GM18502 (cell line): Measurements from ENCODE around the gene PRPF19.
"Not testable (repeated sequence)": the region's sequence is repeated elsewhere in the genome, so short reads cannot be mapped to it uniquely, and the experiment has no call there.

ENCODE experiments used
- ATAC-seq: cut with Tn5 transposase; IDR thresholded peaks from one replicate; pipeline ENCODE4 v1.9.1; 2021; ENCODE audit warnings: mild to moderate bottlenecking; ENCODE audit not compliant: unreplicated experiment, poor library complexity

The PRPF19 gene

GRCh38 chr11:60910281-60910687 lies 3.9 kb upstream of the PRPF19 start:
- ATAC-seq: peak; percentile 40

- ATAC-seq: not testable (repeated sequence)
These were observed 3.4 kb upstream of the PRPF19 start for GRCh38 chr11:60909680-60910280.

GRCh38 chr11:60908803-60909202 lies 2.4 kb upstream of the PRPF19 start:
- ATAC-seq: no peak

GRCh38 chr11:60905551-60906113 lies 753 bp downstream of the PRPF19 start:
- no peak for ATAC-seq

GRCh38 chr11:60905047-60905446 lies 1.3 kb downstream of the PRPF19 start:
- ATAC-seq: no peak

- ATAC-seq: no peak
These were observed 3.8 kb downstream of the PRPF19 start for GRCh38 chr11:60902625-60903024.

- ATAC-seq: no peak
These were observed 5.5 kb downstream of the PRPF19 start for GRCh38 chr11:60900673-60901404.

- ATAC-seq: no peak
These were observed 6.4 kb downstream of the PRPF19 start for GRCh38 chr11:60899977-60900376.

GRCh38 chr11:60899046-60899936 lies 7.1 kb downstream of the PRPF19 start:
- ATAC-seq: no peak

GRCh38 chr11:60897496-60897895 lies 8.9 kb downstream of the PRPF19 start:
- no peak for ATAC-seq

GRCh38 chr11:60895687-60896086 lies 10.7 kb downstream of the PRPF19 start:
- no peak for ATAC-seq

- ATAC-seq: no peak
These were observed 15.2 kb downstream of the PRPF19 start for GRCh38 chr11:60891103-60891741.

- no peak for ATAC-seq
These were observed 15.7 kb downstream of the PRPF19 start for GRCh38 chr11:60890696-60891095.

GRCh38 chr11:60889869-60890311 lies 16.5 kb downstream of the PRPF19 start:
- ATAC-seq: no peak

GRCh38 chr11:60887556-60887955 lies 18.8 kb downstream of the PRPF19 start:
- ATAC-seq: no peak

- ATAC-seq: no peak
These were observed 25.6 kb downstream of the PRPF19 start for GRCh38 chr11:60880643-60881282.

- no peak for ATAC-seq
These were observed 26.3 kb downstream of the PRPF19 start for GRCh38 chr11:60879971-60880588.

- no peak for ATAC-seq
These were observed 27.3 kb downstream of the PRPF19 start for GRCh38 chr11:60879104-60879503.
